MCF 10A (cell line): ENCODE results near the gene DYNLL2. TPM values are rescaled to one million over a fixed set of nuclear protein-coding genes. Genes with fewer than 3 reads are reported as not detected.
A peak's percentile ranks its signal among the peaks of the same experiment; 100 is the strongest.

Source experiments
- BruUV-seq: library from RNA; stranded (reverse); fragments of 400-500 nt; replicated peaks from 2 replicates; lab custom pipeline; 2021; lab: Mats Ljungman, UMichigan
- CTCF ChIA-PET: fragments of 300-600 bp; sonication (Branson Sonifier 250); formaldehyde crosslinking; extraction: SDS; loops from one replicate; lab custom pipeline; 2021; ENCODE audit warnings: antibody characterized with exemption, inconsistent platforms; lab: Yijun Ruan, JAX
- POLR2A ChIA-PET: fragments of 300-600, 350-650 bp; sonication (Branson Sonifier 250); formaldehyde crosslinking; extraction: SDS; loops from one replicate; lab custom pipeline; 2020; ENCODE audit warnings: antibody characterized with exemption, inconsistent platforms; lab: Yijun Ruan, JAX
- DNase-seq: peaks from one replicate; pipeline ENCODE4 v3.0.0-alpha.2; 2018; ENCODE audit not compliant: unreplicated experiment
- H3K27ac Mint-ChIP-seq: one replicate; pipeline ENCODE4 v1.8.0; 2022; ENCODE audit warnings: mild to moderate bottlenecking, low read depth, mixed read lengths; ENCODE audit not compliant: unreplicated experiment
- H3K27me3 Mint-ChIP-seq: one replicate; pipeline ENCODE4 v1.8.0; 2022; ENCODE audit warnings: mixed read lengths; ENCODE audit not compliant: insufficient read depth, unreplicated experiment
- H3K36me3 Mint-ChIP-seq: one replicate; pipeline ENCODE4 v1.8.0; 2022; ENCODE audit warnings: mild to moderate bottlenecking, moderate library complexity, mixed read lengths; ENCODE audit not compliant: insufficient read depth, unreplicated experiment
- H3K4me1 Mint-ChIP-seq: one replicate; pipeline ENCODE4 v1.8.0; 2022; ENCODE audit warnings: mixed read lengths; ENCODE audit not compliant: insufficient read depth, unreplicated experiment
- H3K4me3 Mint-ChIP-seq: one replicate; pipeline ENCODE4 v1.8.0; 2022; ENCODE audit warnings: mild to moderate bottlenecking, moderate library complexity, mixed read lengths; ENCODE audit not compliant: unreplicated experiment
- H3K9me3 Mint-ChIP-seq: one replicate; pipeline ENCODE4 v1.8.0; 2022; ENCODE audit warnings: mixed read lengths; ENCODE audit not compliant: unreplicated experiment
- CTCF ChIP-seq: fragments of 200-600 bp; IDR thresholded peaks from one replicate; pipeline ENCODE4 v1.8.0; 2022; ENCODE audit warnings: antibody characterized with exemption, mild to moderate bottlenecking; ENCODE audit not compliant: unreplicated experiment
- intact Hi-C: fragments of 100-400 bp; cut with micrococcal nuclease; formaldehyde crosslinking; loops from 2 replicates; pipeline ENCODE4 v1.14.1; 2022
- total RNA-seq: library from RNA; stranded (reverse); gene quantifications from 2 replicates; pipeline ENCODE4 v1.2.3, GENCODE V29; 2022

DYNLL2 gene
- total RNA-seq, 1 experiment from 2014 or later = 15.5 TPM

- no peaks in the 10 kb centered on the region for H3K4me1 Mint-ChIP-seq
- CTCF ChIA-PET = interaction anchor here (0.6 to 0.7 kb wide), 2 partner anchors 39 to 389 kb away, joined by 3 read pairs; no protein-coding TSS in a partner anchor
- H3K36me3 Mint-ChIP-seq = no peaks in the 10 kb centered on the region
- no TSS peak for BruUV-seq
- peaks cover 47% of the 10 kb centered on the region for H3K27me3 Mint-ChIP-seq
- DNase-seq = peak; percentile 22
- intact Hi-C loops = no loop called here
- no peak for TF ChIP-seq CTCF
- no peak overlapping the region for H3K27ac Mint-ChIP-seq
- no peak overlapping the region for H3K4me3 Mint-ChIP-seq
- no peaks in the 10 kb centered on the region for H3K9me3 Mint-ChIP-seq
- POLR2A ChIA-PET = no interaction called here
These were observed 22.5 kb upstream of the DYNLL2 start for GRCh38 chr17:58060596-58061191.

- Mint-ChIP-seq H3K4me3 (no peak overlapping the region), H3K36me3 (no peaks in the 10 kb centered on the region), H3K4me1 (no peaks in the 10 kb centered on the region), H3K27me3 (peaks cover 47% of the 10 kb centered on the region), H3K27ac (no peak overlapping the region), H3K9me3 (no peaks in the 10 kb centered on the region)
- DNase-seq = no peak
- ChIA-PET POLR2A (no interaction called here), CTCF (interaction anchor here (0.6 kb wide), 1 partner anchor 388 kb away, joined by 3 read pairs; no protein-coding TSS in a partner anchor)
- BruUV-seq = no TSS peak
- intact Hi-C loops = no loop called here
- no peak for TF ChIP-seq CTCF
These were observed 21.5 kb upstream of the DYNLL2 start for GRCh38 chr17:58061672-58062071.

GRCh38 chr17:58065238-58065637, 18.0 kb upstream of the DYNLL2 start:
- Mint-ChIP-seq H3K4me3 (no peak overlapping the region), H3K36me3 (no peaks in the 10 kb centered on the region), H3K4me1 (no peaks in the 10 kb centered on the region), H3K9me3 (no peaks in the 10 kb centered on the region), H3K27ac (no peak overlapping the region), H3K27me3 (peaks cover 43% of the 10 kb centered on the region)
- TF ChIP-seq CTCF = no peak
- POLR2A ChIA-PET = no interaction called here
- no peak for DNase-seq
- no TSS peak for BruUV-seq
- intact Hi-C loops = no loop called here
- CTCF ChIA-PET = no interaction called here

GRCh38 chr17:58066401-58066800, 16.8 kb upstream of the DYNLL2 start:
- POLR2A ChIA-PET = no interaction called here
- Mint-ChIP-seq H3K9me3 (no peaks in the 10 kb centered on the region), H3K27ac (no peak overlapping the region), H3K36me3 (no peaks in the 10 kb centered on the region), H3K4me1 (no peaks in the 10 kb centered on the region), H3K27me3 (peaks cover 43% of the 10 kb centered on the region), H3K4me3 (no peak overlapping the region)
- TF ChIP-seq CTCF = no peak
- intact Hi-C loops = no loop called here
- no peak for DNase-seq
- no TSS peak for BruUV-seq
- CTCF ChIA-PET = interaction anchor here (1.2 kb wide), 1 partner anchor 34 kb away, joined by 4 read pairs; no protein-coding TSS in a partner anchor
